MM.1S (cell line): ENCODE data around the gene IL26.

Source experiments
- CTCF ChIP-seq: fragments of 300-600 bp; sonication (generic); IDR thresholded peaks from 2 replicates; pipeline ENCODE4 v1.5.1; 2016; ENCODE audit warnings: antibody characterized with exemption, low read length, mixed read lengths
- EZH2 ChIP-seq: fragments of 300-600 bp; sonication (generic); optimal IDR thresholded peaks from 2 replicates; pipeline ENCODE3; 2017; ENCODE audit warnings: low read depth, mild to moderate bottlenecking, antibody characterized with exemption, low read length, mixed read lengths
- EZH2phosphoT487 ChIP-seq: fragments of 300-600 bp; sonication (generic); IDR thresholded peaks from 2 replicates; pipeline ENCODE4 v1.6.1; 2018; ENCODE audit warnings: antibody characterized with exemption, low read length

- TF ChIP-seq CTCF = no peak
- no peak for TF ChIP-seq EZH2
- no peak for TF ChIP-seq EZH2phosphoT487
Observed at GRCh38 chr12:68203460-68203875, 22.1 kb downstream of the IL26 start.
